GM23338 (cell line): ENCODE measurements around the gene INPP4B. TPM values are rescaled to one million over a fixed set of nuclear protein-coding genes. Genes with fewer than 3 reads are reported as not detected.

Experiments
- ATAC-seq: fragments of 200-7000 bp; cut with Tn5 transposase; 3 replicates; pipeline ENCODE4 v1.9.1; 2020
- DNase-seq: peaks from one replicate; pipeline ENCODE4 v3.0.0-alpha.2; 2015; ENCODE audit warnings: low spot score
- H2AFZ ChIP-seq: fragments of 200-600 bp; sonication (generic); 2 replicates; pipeline ENCODE4 v1.8.0; 2016; ENCODE audit warnings: antibody characterized with exemption, mild to moderate bottlenecking, moderate library complexity
- H3F3A ChIP-seq: fragments of 200-600 bp; sonication (generic); replicated peaks from 2 replicates; pipeline ENCODE4 v1.8.0; 2017; ENCODE audit warnings: antibody characterized with exemption, mixed run types, low read depth
- H3K27ac ChIP-seq: fragments of 200-600 bp; sonication (generic); 2 replicates; pipeline ENCODE4 v1.6.1; 2016; ENCODE audit warnings: low read depth
- H3K27me3 ChIP-seq: fragments of 200-600 bp; sonication (generic); 2 replicates; pipeline ENCODE4 v1.8.0; 2016; ENCODE audit warnings: mild to moderate bottlenecking, mixed run types, moderate library complexity; ENCODE audit not compliant: insufficient read depth
- H3K36me3 ChIP-seq: fragments of 200-600 bp; sonication (generic); 2 replicates; pipeline ENCODE4 v1.8.0; 2016; ENCODE audit warnings: mild to moderate bottlenecking; ENCODE audit not compliant: insufficient read depth
- H3K4me1 ChIP-seq: fragments of 200-600 bp; sonication (generic); 2 replicates; pipeline ENCODE4 v1.8.0; 2016; ENCODE audit warnings: mild to moderate bottlenecking, moderate library complexity; ENCODE audit not compliant: insufficient read depth
- H3K4me2 ChIP-seq: fragments of 200-600 bp; sonication (generic); 2 replicates; pipeline ENCODE4 v1.7.1; 2017; ENCODE audit warnings: mixed run types
- H3K4me3 ChIP-seq: fragments of 200-600 bp; sonication (generic); 2 replicates; pipeline ENCODE4 v1.6.1; 2016; ENCODE audit warnings: mixed run types
- H3K79me2 ChIP-seq: fragments of 200-600 bp; sonication (generic); replicated peaks from 2 replicates; pipeline ENCODE4 v1.8.0; 2017; ENCODE audit warnings: mild to moderate bottlenecking; ENCODE audit not compliant: insufficient read depth
- H3K9me2 ChIP-seq: fragments of 200-600 bp; sonication (generic); 2 replicates; pipeline ENCODE4 v1.8.0; 2017; ENCODE audit not compliant: insufficient read depth
- H4K20me1 ChIP-seq: fragments of 200-600 bp; sonication (generic); replicated peaks from 2 replicates; pipeline ENCODE4 v1.8.0; 2017; ENCODE audit warnings: mild to moderate bottlenecking; ENCODE audit not compliant: insufficient read depth
- H3K27ac Mint-ChIP-seq: 2 replicates; pipeline ENCODE4 v1.8.0; 2020; ENCODE audit warnings: inconsistent platforms, mild to moderate bottlenecking, moderate library complexity, mixed read lengths
- H3K27me3 Mint-ChIP-seq: 3 replicates; pipeline ENCODE4 v1.8.0; 2022; ENCODE audit warnings: low read depth, mild to moderate bottlenecking, moderate library complexity, mixed read lengths, inconsistent platforms; ENCODE audit not compliant: insufficient read depth, poor library complexity
- H3K36me3 Mint-ChIP-seq: 3 replicates; pipeline ENCODE4 v1.8.0; 2021; ENCODE audit warnings: low read depth, mild to moderate bottlenecking, inconsistent platforms, moderate library complexity, mixed read lengths
- H3K4me1 Mint-ChIP-seq: 3 replicates; pipeline ENCODE4 v1.8.0; 2020; ENCODE audit warnings: mild to moderate bottlenecking, inconsistent platforms, mixed read lengths
- H3K4me3 Mint-ChIP-seq: 3 replicates; pipeline ENCODE4 v1.8.0; 2021; ENCODE audit warnings: moderate library complexity, mild to moderate bottlenecking, inconsistent platforms, mixed read lengths
- H3K9me3 Mint-ChIP-seq: 3 replicates; pipeline ENCODE4 v1.8.0; 2020; ENCODE audit warnings: moderate library complexity, mild to moderate bottlenecking, inconsistent platforms, mixed read lengths
- CREB1 ChIP-seq: fragments of 250-450 bp; sonication (Bioruptor Pico); IDR thresholded peaks from 2 replicates; pipeline ENCODE4 v1.5.0; 2020; ENCODE audit warnings: low read depth, mild to moderate bottlenecking, moderate library complexity
- CTCF ChIP-seq, 2 experiments: fragments of 200-600 bp in 1 of 2; sonication (generic) in 1 of 2; conservative IDR thresholded peaks; 2 replicates each; pipeline versions ENCODE4 v1.5.1 to v1.6.1; 2016 to 2017; ENCODE audit warnings: antibody characterized with exemption in 2 of 2, low read depth in 2 of 2, mild to moderate bottlenecking in 2 of 2, moderate library complexity in 1 of 2
- ETS1 ChIP-seq: IDR thresholded peaks from 2 replicates; pipeline ENCODE4 v1.6.1; 2016; ENCODE audit warnings: antibody characterized with exemption
- EZH2phosphoT487 ChIP-seq: fragments of 200-600 bp; sonication (generic); IDR thresholded peaks from one replicate; pipeline ENCODE4 v1.8.1; 2018; ENCODE audit warnings: antibody characterized with exemption; ENCODE audit not compliant: unreplicated experiment
- JUNB ChIP-seq: IDR thresholded peaks from one replicate; pipeline ENCODE4 v1.6.1; 2016; ENCODE audit warnings: antibody characterized with exemption; ENCODE audit not compliant: unreplicated experiment
- POLR2AphosphoS5 ChIP-seq: IDR thresholded peaks from 2 replicates; pipeline ENCODE4 v1.6.1; 2016; ENCODE audit warnings: antibody characterized with exemption, low read depth
- REST ChIP-seq: IDR thresholded peaks from one replicate; pipeline ENCODE4 v1.6.1; 2018; ENCODE audit warnings: antibody characterized with exemption; ENCODE audit not compliant: unreplicated experiment
- STAT1 ChIP-seq: IDR thresholded peaks from one replicate; pipeline ENCODE4 v1.6.1; 2016; ENCODE audit warnings: antibody characterized with exemption; ENCODE audit not compliant: unreplicated experiment
- ZNF331 ChIP-seq: fragments of 250-450 bp; sonication (Bioruptor Pico); IDR thresholded peaks from 2 replicates; pipeline ENCODE4 v1.5.0; 2020; ENCODE audit warnings: low read depth, mild to moderate bottlenecking, moderate library complexity
- ZNF462 ChIP-seq: fragments of 250-450 bp; sonication (Bioruptor Pico); IDR thresholded peaks from 2 replicates; pipeline ENCODE4 v1.5.0; 2020; ENCODE audit warnings: mild to moderate bottlenecking, moderate library complexity
- polyA plus RNA-seq: library from polyadenylated mRNA; unstranded; fragments of >200 nt; fragmentation: Nextera tagmentation; extraction: Ambion mirVana; gene quantifications from 2 replicates; pipeline ENCODE4 v1.2.1, GENCODE V29; 2016
- total RNA-seq: library from RNA; depleted of rRNA; stranded (reverse); fragments of >200 nt; shearing (Covaris generic); gene quantifications from 2 replicates; pipeline ENCODE4 v1.2.3, GENCODE V29; 2014

The INPP4B gene
- total and polyA plus RNA-seq, 2 experiments from 2014 or later: 0.11 to 0.14 TPM

- no peaks in the 10 kb centered on the region for H3K79me2 ChIP-seq
- H3K27ac ChIP-seq: no peak overlapping the region
- H3K4me3 ChIP-seq: no peak overlapping the region
- DNase-seq: no peak
- TF ChIP-seq CTCF (conservative IDR thresholded peaks at IDR 0.05; ENCODE audit: low read depth in 2 of 2): no peak
- no peak for TF ChIP-seq ETS1
- no peak for TF ChIP-seq ZNF331 (CRISPR knock-in tag)
- TF ChIP-seq ZNF462 (CRISPR knock-in tag): no peak
- TF ChIP-seq EZH2phosphoT487: no peak
- TF ChIP-seq REST: no peak
- no peak for TF ChIP-seq POLR2AphosphoS5
- no peak for TF ChIP-seq CREB1
- no peak for TF ChIP-seq JUNB
- TF ChIP-seq STAT1: no peak
- H3K27ac Mint-ChIP-seq: no peak overlapping the region
- peaks cover 3% of the 10 kb centered on the region for H3K27me3 Mint-ChIP-seq
- H3K9me2 ChIP-seq: no peaks in the 10 kb centered on the region
- no peaks in the 10 kb centered on the region for H3F3A ChIP-seq
- no peaks in the 10 kb centered on the region for H3K36me3 ChIP-seq
- no peaks in the 10 kb centered on the region for H3K4me1 Mint-ChIP-seq
- H3K9me3 Mint-ChIP-seq: no peaks in the 10 kb centered on the region
- no peaks in the 10 kb centered on the region for H4K20me1 ChIP-seq
- H3K4me1 ChIP-seq: no peaks in the 10 kb centered on the region
- H3K36me3 Mint-ChIP-seq: no peaks in the 10 kb centered on the region
- no peak overlapping the region for H3K4me2 ChIP-seq
- no peak for ATAC-seq
- no peak overlapping the region for H3K4me3 Mint-ChIP-seq
- H3K27me3 ChIP-seq: no peaks in the 10 kb centered on the region
- H2AFZ ChIP-seq: no peak overlapping the region
Measured at GRCh38 chr4:142858446-142858845, 12.3 kb upstream of the INPP4B start.
